Activated CD4-positive, alpha-beta T cell treated with anti-CD3 and anti-CD28 coated beads for 36 hours (primary cell): ENCODE results near the gene TRIM54. TPM values are rescaled to one million over a fixed set of nuclear protein-coding genes. Genes with fewer than 3 reads are reported as not detected.
"Not testable (repeated sequence)": the region's sequence is repeated elsewhere in the genome, so short reads cannot be mapped to it uniquely, and the experiment has no call there.

Experiments used
- ATAC-seq: fragments of 200-7000 bp; cut with Tn5 transposase; one replicate; pipeline ENCODE4 v1.10.0; 2021; ENCODE audit warnings: mild to moderate bottlenecking, moderate library complexity
- CTCF ChIA-PET: fragments of 350-600 bp; sonication (Branson Sonifier 250); formaldehyde crosslinking; loops from one replicate; lab custom pipeline; 2021; ENCODE audit warnings: antibody characterized with exemption; lab: Charles Lee
- POLR2A ChIA-PET: fragments of 350-600 bp; sonication (Branson Sonifier 250); formaldehyde crosslinking; loops from one replicate; lab custom pipeline; 2021; ENCODE audit warnings: antibody characterized with exemption, inconsistent platforms; lab: Charles Lee
- DNase-seq: peaks from one replicate; pipeline ENCODE4 v3.0.0-alpha.2; 2020
- H3K27ac Mint-ChIP-seq: one replicate; pipeline ENCODE4 v1.8.0; 2021; ENCODE audit warnings: mixed read lengths
- H3K27me3 Mint-ChIP-seq: one replicate; pipeline ENCODE4 v1.8.0; 2021; ENCODE audit warnings: mixed read lengths
- H3K36me3 Mint-ChIP-seq: one replicate; pipeline ENCODE4 v1.8.0; 2021; ENCODE audit warnings: low read depth, mixed read lengths
- H3K4me1 Mint-ChIP-seq: one replicate; pipeline ENCODE4 v1.8.0; 2021; ENCODE audit warnings: mixed read lengths
- H3K4me3 Mint-ChIP-seq: one replicate; pipeline ENCODE4 v1.8.0; 2021; ENCODE audit warnings: mild to moderate bottlenecking, moderate library complexity, mixed read lengths
- H3K9me3 Mint-ChIP-seq: one replicate; pipeline ENCODE4 v1.8.0; 2021; ENCODE audit warnings: low read depth, mixed read lengths
- intact Hi-C, 2 experiments: fragments of 100-400 bp; cut with DNase I in 1 of 2; cut with micrococcal nuclease in 1 of 2; formaldehyde crosslinking; loops; one replicate each; pipeline versions ENCODE4 v1.14.2 to v1.15.1; 2022 to 2024; cut with DNase I, micrococcal nuclease
- total RNA-seq, 2 experiments: library from RNA; stranded (reverse); gene quantifications; one replicate each; pipeline ENCODE4 v1.2.3, GENCODE V29; 2021

Gene TRIM54
- total RNA-seq, 2 experiments from 2014 or later, result 0.09 to 0.11 TPM

DNA sequence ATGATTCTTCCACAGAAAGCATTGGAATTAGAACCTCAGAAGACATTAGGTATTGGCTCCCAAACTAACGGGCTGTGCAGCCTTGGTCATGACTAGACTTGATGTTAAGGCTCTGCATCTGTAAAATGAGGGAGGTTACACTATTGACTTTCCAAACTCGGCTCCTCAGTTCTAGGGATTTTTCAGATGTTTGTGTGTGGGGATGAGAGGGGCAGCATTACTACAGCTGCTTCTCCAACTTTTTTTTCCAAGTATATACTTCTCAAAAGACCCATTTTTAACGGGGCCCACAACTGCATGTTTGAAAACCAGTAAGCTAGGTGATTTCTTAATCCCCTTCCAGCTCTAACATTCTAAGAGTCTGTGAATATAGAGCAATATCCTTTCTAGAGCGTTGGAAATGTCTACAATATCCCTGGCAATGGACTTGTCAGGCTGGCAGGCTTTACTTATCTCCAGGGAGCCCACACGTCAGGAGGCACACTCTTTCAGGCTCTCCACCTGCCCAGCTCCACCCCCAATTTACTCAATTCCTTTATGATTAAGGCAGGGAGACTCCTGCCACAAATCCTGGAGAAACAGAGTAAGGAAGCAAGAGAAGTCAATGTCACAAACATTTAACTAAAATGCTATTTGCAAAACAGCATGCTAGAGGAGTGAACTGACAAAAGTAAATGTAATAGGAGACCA lies 41.5 kb downstream of the TRIM54 start:
- DNase-seq, result no peak
- POLR2A ChIA-PET, result interaction anchor here (1.2 kb wide), 1 partner anchor 28 kb away, joined by 3 read pairs; no protein-coding TSS in a partner anchor
- peak overlapping the region; percentile 98 for H3K27ac Mint-ChIP-seq
- ATAC-seq, result peak; percentile 3
- CTCF ChIA-PET, result interaction anchor here (0.6 to 1.4 kb wide), 6 partner anchors 12 to 381 kb away, joined by 3 to 5 read pairs (median 3); no protein-coding TSS in a partner anchor
- H3K4me3 Mint-ChIP-seq, result peak overlapping the region; percentile 98
- no peaks in the 10 kb centered on the region for H3K9me3 Mint-ChIP-seq
- H3K4me1 Mint-ChIP-seq, result peaks cover 17% of the 10 kb centered on the region
- intact Hi-C loops, result loop anchor here (1.0 to 2.0 kb wide), 8 partner anchors 33 to 273 kb away; partner anchors contain the start of genes EIF2B4 (in 2 of the 2), GTF3C2 (in 2 of the 2), SNX17 (in 2 of the 2) and AGBL5 (in 1 of the 2)
- peaks cover 29% of the 10 kb centered on the region for H3K36me3 Mint-ChIP-seq
- H3K27me3 Mint-ChIP-seq, result no peaks in the 10 kb centered on the region

DNA sequence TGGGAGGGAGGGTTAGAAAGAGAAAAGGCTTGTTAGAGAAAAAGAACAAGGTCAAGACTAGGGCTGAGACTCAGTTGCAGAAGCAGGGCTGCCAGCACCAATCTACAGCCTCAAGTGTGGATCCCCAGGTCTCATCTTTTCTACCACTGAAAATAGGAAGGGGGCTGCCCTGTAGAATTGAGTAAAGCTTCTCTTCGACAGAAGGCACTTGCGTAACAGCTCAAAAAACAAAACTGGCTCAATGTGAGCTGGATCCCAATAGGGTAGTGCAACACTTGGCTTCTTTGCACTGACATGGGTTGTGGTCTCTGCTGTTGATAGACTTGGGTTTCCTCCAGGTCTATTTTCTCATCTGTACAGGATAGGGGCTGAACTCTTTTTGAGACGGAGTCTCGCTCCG lies 42.5 kb downstream of the TRIM54 start:
- Mint-ChIP-seq H3K27ac (no peak overlapping the region), H3K36me3 (peaks cover 29% of the 10 kb centered on the region), H3K4me1 (peaks cover 17% of the 10 kb centered on the region), H3K9me3 (no peaks in the 10 kb centered on the region), H3K27me3 (no peaks in the 10 kb centered on the region), H3K4me3 (peak overlapping the region; percentile 11)
- ChIA-PET POLR2A (interaction anchor here (1.2 kb wide), 1 partner anchor 27 kb away, joined by 3 read pairs; no protein-coding TSS in a partner anchor), CTCF (interaction anchor here (1.0 kb wide), 1 partner anchor 45 kb away, joined by 4 read pairs; no protein-coding TSS in a partner anchor)
- intact Hi-C loops, result no loop called here
- ATAC-seq (no peak), DNase-seq (no peak)

DNA sequence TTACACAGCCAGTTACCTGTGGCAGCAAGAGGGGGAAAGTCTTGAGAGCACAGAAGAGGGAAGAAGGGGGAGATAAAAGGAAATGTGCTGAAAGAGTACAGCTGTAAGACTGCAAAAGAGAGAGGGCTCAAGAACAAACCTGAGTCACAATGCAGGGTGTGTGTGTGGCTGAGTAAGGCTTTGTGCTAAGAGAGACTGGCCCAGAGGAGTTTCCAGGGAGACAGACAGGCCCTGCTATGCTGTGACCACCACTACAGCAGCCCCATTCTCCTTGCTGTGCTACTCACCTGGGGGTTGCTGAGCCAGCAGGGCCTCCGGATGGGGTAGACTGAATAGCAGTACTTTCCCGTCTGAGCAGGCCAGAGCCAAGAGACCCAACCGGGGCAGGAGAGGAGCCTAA lies 53.1 kb downstream of the TRIM54 start:
- DNase-seq (no peak), ATAC-seq (no peak)
- CTCF ChIA-PET, result no interaction called here
- Mint-ChIP-seq H3K36me3 (peaks cover 37% of the 10 kb centered on the region), H3K27me3 (no peaks in the 10 kb centered on the region), H3K27ac (peak overlapping the region; percentile 17), H3K4me1 (no peaks in the 10 kb centered on the region), H3K9me3 (no peaks in the 10 kb centered on the region), H3K4me3 (no peak overlapping the region)
- POLR2A ChIA-PET, result interaction anchor here (0.5 kb wide), 1 partner anchor 56 kb away, joined by 4 read pairs; no protein-coding TSS in a partner anchor
- intact Hi-C loops, result no loop called here

DNA sequence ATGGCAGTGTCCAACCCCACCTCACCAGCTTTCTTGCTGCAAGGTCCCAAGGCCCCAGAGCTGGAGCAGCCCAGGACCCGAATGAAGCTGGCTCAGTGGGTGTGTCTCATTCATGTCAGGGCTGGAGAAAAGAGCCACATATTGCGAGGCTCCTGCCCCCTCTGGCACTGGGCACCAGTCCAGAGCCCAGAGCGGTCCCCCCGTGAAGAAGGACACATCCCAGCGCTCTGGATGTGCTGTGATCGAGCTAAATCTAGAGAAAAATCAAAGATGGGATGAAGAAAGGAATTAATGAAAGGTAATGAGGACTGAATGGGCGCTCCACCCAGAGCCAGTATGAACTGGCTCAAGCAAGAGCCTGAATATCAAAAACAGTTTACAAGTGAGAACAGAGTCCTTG lies 53.9 kb downstream of the TRIM54 start:
- H3K4me1 Mint-ChIP-seq, result no peaks in the 10 kb centered on the region
- intact Hi-C loops, result no loop called here
- no peak overlapping the region for H3K27ac Mint-ChIP-seq
- H3K27me3 Mint-ChIP-seq, result no peaks in the 10 kb centered on the region
- H3K4me3 Mint-ChIP-seq, result no peak overlapping the region
- ChIA-PET POLR2A (no interaction called here), CTCF (interaction anchor here (0.6 to 0.9 kb wide), 2 partner anchors 149 to 611 kb away, joined by 3 read pairs; no protein-coding TSS in a partner anchor)
- ATAC-seq, result no peak
- H3K9me3 Mint-ChIP-seq, result no peaks in the 10 kb centered on the region
- DNase-seq, result no peak
- H3K36me3 Mint-ChIP-seq, result peaks cover 39% of the 10 kb centered on the region

DNA sequence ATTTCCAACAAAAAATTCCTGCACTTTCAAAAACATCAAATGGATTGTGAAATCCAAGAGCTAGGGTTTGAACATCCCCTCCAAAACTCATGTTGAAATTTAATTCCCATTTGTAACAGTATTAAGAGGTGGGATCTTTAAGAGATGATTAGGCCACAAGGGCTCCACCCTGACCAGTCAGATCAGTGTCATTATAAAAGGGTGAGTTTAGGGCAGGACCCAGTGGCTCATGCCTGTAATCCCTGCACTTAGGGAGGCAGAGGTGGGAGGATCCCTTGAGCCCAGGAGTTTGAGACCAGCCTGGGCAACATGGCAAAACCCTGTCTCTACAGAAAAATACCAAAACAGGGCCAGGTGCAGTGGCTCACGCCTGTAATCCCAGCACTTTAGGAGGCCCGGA lies 65.4 kb downstream of the TRIM54 start:
- DNase-seq (no peak), ATAC-seq (no peak)
- Mint-ChIP-seq H3K36me3 (peaks cover 23% of the 10 kb centered on the region), H3K27me3 (no peaks in the 10 kb centered on the region), H3K27ac (no peak overlapping the region), H3K9me3 (no peaks in the 10 kb centered on the region), H3K4me3 (no peak overlapping the region), H3K4me1 (peaks cover 22% of the 10 kb centered on the region)
- intact Hi-C loops, result no loop called here
- ChIA-PET CTCF (no interaction called here), POLR2A (no interaction called here)

DNA sequence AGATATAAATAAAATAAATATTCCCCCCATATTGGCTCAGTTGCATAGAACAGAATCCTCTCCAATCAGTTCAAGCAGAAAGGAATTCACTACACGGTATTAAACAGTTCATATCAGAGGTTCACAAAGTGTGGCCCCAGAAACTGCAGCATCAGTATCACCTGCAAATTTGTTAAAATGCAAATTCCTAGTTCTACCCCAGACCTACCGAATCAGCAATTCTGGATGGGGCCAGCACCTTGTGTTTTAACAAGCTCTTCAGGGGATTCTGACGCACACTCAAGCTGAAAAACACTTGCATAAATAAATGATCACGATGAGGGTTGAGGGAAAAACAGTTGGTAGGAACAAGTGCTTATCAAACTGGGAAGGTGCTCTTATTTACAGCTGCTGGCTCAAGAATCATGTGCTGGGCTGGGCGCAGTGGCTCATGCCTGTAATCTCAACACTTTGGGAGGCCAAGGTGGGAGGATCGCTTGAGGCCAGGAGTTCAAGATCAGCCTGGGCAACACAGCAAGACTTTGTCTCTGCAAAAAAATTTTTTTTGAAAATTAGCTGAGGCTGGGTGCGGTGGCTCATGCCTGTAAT lies 68.0 kb downstream of the TRIM54 start:
- DNase-seq (no peak), ATAC-seq (no peak)
- intact Hi-C loops, result no loop called here
- Mint-ChIP-seq H3K27me3 (no peaks in the 10 kb centered on the region), H3K27ac (no peak overlapping the region), H3K4me3 (no peak overlapping the region), H3K4me1 (peaks cover 40% of the 10 kb centered on the region), H3K9me3 (no peaks in the 10 kb centered on the region), H3K36me3 (peaks cover 16% of the 10 kb centered on the region)
- ChIA-PET POLR2A (no interaction called here), CTCF (interaction anchor here (0.6 to 1.1 kb wide), 3 partner anchors 27 to 288 kb away, joined by 3 read pairs; partner anchors contain the start of gene MPV17)

DNA sequence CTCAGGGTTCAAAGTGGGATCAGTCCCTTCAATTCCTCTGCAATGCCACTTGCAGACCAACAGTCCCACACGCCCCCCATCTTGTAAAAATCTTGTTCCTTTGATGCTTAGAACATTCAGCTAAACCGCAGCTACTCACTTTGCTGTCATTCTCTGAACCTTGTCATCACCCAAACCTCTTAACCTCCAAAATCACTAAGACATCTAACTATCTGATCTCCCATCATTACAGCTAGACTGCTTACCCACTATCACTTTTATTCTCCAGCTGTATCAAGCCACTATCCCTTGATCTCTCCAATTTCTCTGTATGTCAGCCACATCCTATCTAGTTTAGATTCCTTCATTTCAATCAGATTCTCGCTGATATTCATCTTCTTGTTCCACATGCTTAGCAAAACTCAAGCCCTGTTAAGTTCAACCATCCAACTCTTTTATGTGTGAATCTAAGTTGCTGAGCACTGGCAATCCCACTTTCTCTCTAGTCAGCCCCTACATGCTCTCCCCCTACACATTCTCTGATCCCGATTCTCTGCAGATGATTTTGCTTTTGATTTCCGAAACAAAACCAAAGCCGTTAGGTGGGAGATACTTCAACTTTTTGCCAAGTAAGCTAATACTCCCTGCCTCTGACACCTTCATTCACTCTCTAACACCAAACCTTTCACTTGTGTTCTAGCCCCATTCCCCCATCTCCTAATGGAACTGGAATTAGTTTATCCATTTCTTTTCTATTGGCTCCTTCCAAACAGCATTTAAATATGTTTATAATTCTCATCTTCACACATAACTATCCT lies 69.8 kb downstream of the TRIM54 start:
- DNase-seq, result peak; percentile 19

DNA sequence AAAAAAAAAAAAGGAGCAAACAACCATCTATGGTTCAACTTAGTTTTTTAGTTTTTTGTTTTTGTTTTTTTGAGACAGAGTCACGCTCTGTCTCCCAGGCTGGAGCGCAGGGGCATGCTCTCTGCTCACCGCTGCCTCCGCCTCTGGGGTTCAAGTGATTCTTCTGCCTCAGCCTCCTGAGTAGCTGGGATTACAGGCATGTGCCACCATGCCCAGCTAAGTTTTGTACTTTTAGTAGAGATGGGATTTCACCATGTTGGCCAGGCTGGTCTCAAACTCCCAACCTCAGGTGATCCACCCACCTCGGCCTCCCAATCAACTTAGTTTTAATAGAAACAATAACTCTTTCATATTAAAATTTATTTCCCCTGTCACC lies 71.1 kb downstream of the TRIM54 start:
- intact Hi-C loops, H3K9me3 Mint-ChIP-seq, POLR2A ChIA-PET, H3K27me3 Mint-ChIP-seq, DNase-seq, H3K27ac Mint-ChIP-seq, ATAC-seq, H3K4me3 Mint-ChIP-seq: not testable (repeated sequence)
- Mint-ChIP-seq H3K4me1 (peaks cover 50% of the 10 kb centered on the region), H3K36me3 (peaks cover 25% of the 10 kb centered on the region)
- CTCF ChIA-PET, result interaction anchor here (0.6 to 1.1 kb wide), 3 partner anchors 20 to 330 kb away, joined by 3 to 4 read pairs (median 3); partner anchors contain the start of gene ABHD1

More for the DNA sequence above, 69.8 kb downstream of the TRIM54 start:
- peak overlapping the region; percentile 51 for H3K27ac Mint-ChIP-seq
- peak overlapping the region; percentile 13 for H3K4me3 Mint-ChIP-seq
- peak; percentile 24 for ATAC-seq
- no peaks in the 10 kb centered on the region for H3K27me3 Mint-ChIP-seq
- H3K36me3 Mint-ChIP-seq, result peaks cover 20% of the 10 kb centered on the region
- ChIA-PET CTCF (interaction anchor here (0.6 to 1.2 kb wide), 10 partner anchors 12 to 301 kb away, joined by 3 to 4 read pairs (median 3); no protein-coding TSS in a partner anchor), POLR2A (interaction anchor here (1.0 kb wide), 1 partner anchor 28 kb away, joined by 3 read pairs; no protein-coding TSS in a partner anchor)
- H3K4me1 Mint-ChIP-seq, result peaks cover 44% of the 10 kb centered on the region
- H3K9me3 Mint-ChIP-seq, result no peaks in the 10 kb centered on the region
- intact Hi-C loops, result no loop called here

DNA sequence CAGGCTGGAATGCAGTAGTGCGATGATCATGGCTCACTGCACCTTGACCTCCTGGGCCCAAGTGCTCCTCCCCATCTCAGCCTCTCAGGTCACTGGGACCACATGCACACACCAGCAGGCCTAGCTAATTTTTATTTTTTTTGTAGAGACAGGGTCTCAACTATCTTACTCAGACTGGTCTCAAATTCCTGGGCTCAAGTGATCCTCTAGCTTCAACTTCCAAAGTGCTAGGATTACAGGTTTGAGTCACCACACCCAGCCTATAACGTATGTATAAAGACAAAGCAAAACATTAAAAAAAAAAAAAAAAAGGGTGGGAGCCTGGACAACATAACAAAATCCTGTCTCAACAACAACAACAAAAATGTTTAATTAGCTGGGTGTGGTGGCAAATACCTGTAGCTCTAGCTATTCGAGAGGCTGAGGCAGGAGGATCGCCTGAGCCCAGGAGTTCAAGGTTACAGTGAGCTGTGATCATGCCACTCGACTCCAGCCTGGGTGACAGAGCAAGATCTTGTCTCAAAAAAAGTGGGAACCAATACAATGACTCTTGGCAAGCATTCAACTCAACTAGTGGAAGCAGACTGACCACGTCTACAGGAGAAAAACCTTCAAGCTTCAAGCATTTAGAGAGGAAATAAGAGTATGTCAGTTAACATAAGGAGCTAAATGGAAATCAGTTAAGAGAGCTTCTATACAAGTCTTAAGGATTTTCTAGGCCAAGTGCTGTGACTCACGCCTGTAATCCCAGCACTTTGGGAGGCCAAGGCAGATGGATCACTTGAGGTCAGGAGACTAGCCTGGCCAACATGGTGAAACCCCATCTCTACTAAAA lies 71.8 kb downstream of the TRIM54 start:
- Mint-ChIP-seq H3K27ac (peak overlapping the region; percentile 31), H3K27me3 (no peaks in the 10 kb centered on the region), H3K36me3 (peaks cover 26% of the 10 kb centered on the region), H3K4me3 (peak overlapping the region; percentile 28), H3K4me1 (peaks cover 53% of the 10 kb centered on the region), H3K9me3 (no peaks in the 10 kb centered on the region)
- CTCF ChIA-PET, result interaction anchor here (0.6 to 1.1 kb wide), 6 partner anchors 16 to 330 kb away, joined by 3 to 4 read pairs (median 4); partner anchors contain the start of genes ABHD1 and MPV17
- intact Hi-C loops, result no loop called here
- POLR2A ChIA-PET, result no interaction called here
- ATAC-seq (no peak), DNase-seq (no peak)

DNA sequence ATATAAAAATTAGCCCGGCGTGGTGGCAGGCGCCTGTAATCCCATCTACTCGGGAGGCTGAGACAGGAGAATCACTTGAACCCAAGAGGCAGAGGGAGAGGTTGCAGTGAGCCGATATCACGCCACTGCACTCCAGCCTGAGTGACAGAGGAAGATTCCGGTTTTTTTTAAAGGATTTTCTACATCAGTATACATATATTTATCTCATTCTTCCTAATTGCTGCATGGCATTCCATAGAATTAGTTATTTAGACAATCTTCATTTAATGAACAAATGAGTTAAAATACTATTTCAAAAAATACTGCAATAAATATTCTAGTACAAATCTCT lies 72.3 kb downstream of the TRIM54 start:
- DNase-seq, result no peak
- no peak for ATAC-seq
- intact Hi-C loops, result no loop called here
- Mint-ChIP-seq H3K9me3 (no peaks in the 10 kb centered on the region), H3K36me3 (peaks cover 24% of the 10 kb centered on the region), H3K4me1 (peaks cover 51% of the 10 kb centered on the region), H3K27ac (no peak overlapping the region), H3K4me3 (peak overlapping the region; percentile 28), H3K27me3 (no peaks in the 10 kb centered on the region)
- ChIA-PET CTCF (interaction anchor here (0.7 to 1.1 kb wide), 4 partner anchors 15 to 231 kb away, joined by 3 to 4 read pairs (median 4); partner anchors contain the start of genes ABHD1 and MPV17), POLR2A (no interaction called here)
